OCI-LY1 (cell line): ENCODE results near the gene PTPN4.

ENCODE experiments used
- H2AFZ ChIP-seq: fragments of 200-600 bp; sonication (generic), shearing (Covaris generic); 2 replicates; pipeline ENCODE4 v1.6.0; 2014; ENCODE audit warnings: antibody characterized with exemption, mild to moderate bottlenecking, low read length
- H3F3A ChIP-seq: fragments of 200-600 bp; sonication (generic), shearing (Covaris generic); 2 replicates; pipeline ENCODE4 v1.6.0; 2014; ENCODE audit warnings: mild to moderate bottlenecking, antibody characterized with exemption, low read length, moderate library complexity; ENCODE audit not compliant: insufficient read depth
- H3K27ac ChIP-seq: fragments of 200-600 bp; sonication (generic); 2 replicates; pipeline ENCODE4 v1.5.1; 2014; ENCODE audit warnings: low read length, mixed run types, mild to moderate bottlenecking, low read depth; ENCODE audit not compliant: poor library complexity, severe bottlenecking
- H3K27me3 ChIP-seq: fragments of 200-600 bp; sonication (generic); 2 replicates; pipeline ENCODE4 v1.6.0; 2014; ENCODE audit warnings: antibody characterized with exemption, mild to moderate bottlenecking, low read length, moderate library complexity; ENCODE audit not compliant: insufficient read depth
- H3K36me3 ChIP-seq: fragments of 200-600 bp; sonication (generic); 2 replicates; pipeline ENCODE4 v1.6.1; 2014; ENCODE audit warnings: mild to moderate bottlenecking, antibody characterized with exemption, low read length, moderate library complexity, mixed read lengths; ENCODE audit not compliant: insufficient read depth
- H3K4me1 ChIP-seq: fragments of 200-600 bp; sonication (generic); 2 replicates; pipeline ENCODE4 v1.5.1; 2014; ENCODE audit warnings: mild to moderate bottlenecking, low read length, moderate library complexity; ENCODE audit not compliant: insufficient read depth, severe bottlenecking
- H3K4me2 ChIP-seq: fragments of 200-600 bp; sonication (generic), shearing (Covaris generic); 2 replicates; pipeline ENCODE4 v1.6.1; 2014; ENCODE audit warnings: low read length
- H3K4me3 ChIP-seq: fragments of 200-600 bp; sonication (generic); 2 replicates; pipeline ENCODE4 v1.5.1; 2014; ENCODE audit warnings: low read length, low read depth, mild to moderate bottlenecking, mixed read lengths; ENCODE audit not compliant: poor library complexity, severe bottlenecking
- H3K79me2 ChIP-seq: fragments of 200-600 bp; shearing (Covaris generic); 2 replicates; pipeline ENCODE4 v1.6.1; 2016; ENCODE audit warnings: mixed run types, low read length, mixed read lengths; ENCODE audit not compliant: insufficient read depth
- H3K9ac ChIP-seq: fragments of 200-600 bp; sonication (generic), shearing (Covaris generic); 2 replicates; pipeline ENCODE4 v1.6.1; 2014; ENCODE audit warnings: mild to moderate bottlenecking, low read length, mixed read lengths
- H3K9me2 ChIP-seq: fragments of 200-600 bp; sonication (generic), shearing (Covaris generic); 2 replicates; pipeline ENCODE4 v1.6.1; 2014; ENCODE audit warnings: low read depth, mild to moderate bottlenecking, low read length, mixed read lengths
- H3K9me3 ChIP-seq: fragments of 200-600 bp; shearing (Covaris generic); 2 replicates; pipeline ENCODE4 v1.6.1; 2014; ENCODE audit warnings: low read length, mixed read lengths
- H4K20me1 ChIP-seq: fragments of 200-600 bp; sonication (generic), shearing (Covaris generic); 2 replicates; pipeline ENCODE4 v1.6.0; 2016; ENCODE audit warnings: mild to moderate bottlenecking, low read length; ENCODE audit not compliant: insufficient read depth
- CTCF ChIP-seq: fragments of 200-600 bp; sonication (generic), shearing (Covaris generic); IDR thresholded peaks from 2 replicates; pipeline ENCODE4 v1.5.1; 2017; ENCODE audit warnings: mild to moderate bottlenecking, antibody characterized with exemption, low read length, moderate library complexity, mixed read lengths
- EZH2 ChIP-seq: fragments of 200-600 bp; sonication (generic), shearing (Covaris generic); IDR thresholded peaks from 2 replicates; pipeline ENCODE4 v1.8.0; 2017; ENCODE audit warnings: borderline replicate concordance, mixed run types, mild to moderate bottlenecking, antibody characterized with exemption, low read length, moderate library complexity, mixed read lengths

PTPN4 gene

DNA sequence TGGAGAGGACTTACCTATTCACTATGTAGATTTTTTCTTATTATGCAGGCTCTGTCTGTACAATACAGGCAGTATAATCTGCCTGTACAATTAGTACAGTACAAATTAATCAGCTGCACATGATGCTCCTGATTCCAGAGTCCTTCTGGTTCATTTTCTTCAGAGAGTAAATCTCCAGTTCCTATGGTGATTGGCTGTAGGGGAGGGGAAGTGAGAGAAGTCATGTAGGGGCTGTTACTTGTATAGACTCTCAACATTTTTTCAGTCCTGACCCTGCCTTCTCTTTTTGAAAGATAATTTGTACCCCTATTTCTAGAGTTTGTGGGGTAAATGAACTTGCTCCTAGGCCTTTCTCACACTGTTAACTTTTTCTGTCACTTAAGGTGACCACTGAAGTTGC lies 54.5 kb downstream of the PTPN4 start:
- Histone ChIP-seq H3K27me3 (no peaks in the 10 kb centered on the region), H3K4me2 (no peak overlapping the region), H3K4me1 (no peaks in the 10 kb centered on the region), H3K79me2 (no peaks in the 10 kb centered on the region), H3K9me3 (no peaks in the 10 kb centered on the region), H3F3A (no peaks in the 10 kb centered on the region), H4K20me1 (no peaks in the 10 kb centered on the region), H3K4me3 (no peak overlapping the region), H3K9ac (no peak overlapping the region), H3K36me3 (no peaks in the 10 kb centered on the region), H3K27ac (no peak overlapping the region), H2AFZ (no peak overlapping the region), H3K9me2 (no peaks in the 10 kb centered on the region)
- TF ChIP-seq EZH2 (no peak), CTCF (no peak)

DNA sequence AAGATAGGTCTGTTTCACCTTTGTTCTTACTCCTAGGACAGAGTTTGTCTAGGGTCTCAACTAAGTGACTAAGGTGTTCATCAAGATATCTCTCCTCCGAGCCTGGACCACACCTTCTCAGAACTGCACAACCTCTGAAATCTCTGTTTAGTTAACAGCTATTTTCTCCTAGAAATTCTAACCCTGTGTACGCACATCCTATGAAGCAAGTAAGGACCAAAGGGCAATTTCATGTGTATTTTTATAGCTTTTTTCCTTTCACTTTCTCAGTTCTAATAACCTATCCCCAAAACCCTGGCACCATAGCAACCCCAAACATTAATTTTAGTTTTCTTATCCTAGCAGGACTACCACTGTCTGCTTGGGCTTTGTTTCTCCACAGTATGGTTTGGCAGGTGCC lies 59.1 kb downstream of the PTPN4 start:
- Histone ChIP-seq H3K27me3 (no peaks in the 10 kb centered on the region), H3K9me2 (no peaks in the 10 kb centered on the region), H3K9me3 (no peaks in the 10 kb centered on the region), H3K79me2 (no peaks in the 10 kb centered on the region), H3K4me3 (no peak overlapping the region), H2AFZ (no peak overlapping the region), H3K27ac (no peak overlapping the region), H3K4me2 (no peak overlapping the region), H3F3A (no peaks in the 10 kb centered on the region), H3K4me1 (no peaks in the 10 kb centered on the region), H4K20me1 (no peaks in the 10 kb centered on the region), H3K9ac (no peak overlapping the region), H3K36me3 (no peaks in the 10 kb centered on the region)
- TF ChIP-seq CTCF: no peak
- no peak for TF ChIP-seq EZH2

GRCh38 chr2:119819846-119820245 lies 60.1 kb downstream of the PTPN4 start:
- Histone ChIP-seq H3K79me2 (no peaks in the 10 kb centered on the region), H3K27me3 (no peaks in the 10 kb centered on the region), H3K4me3 (no peak overlapping the region), H3K36me3 (no peaks in the 10 kb centered on the region), H3K9me3 (no peaks in the 10 kb centered on the region), H2AFZ (no peak overlapping the region), H4K20me1 (no peaks in the 10 kb centered on the region), H3K27ac (no peak overlapping the region), H3K9me2 (no peaks in the 10 kb centered on the region), H3K4me2 (no peak overlapping the region), H3K4me1 (no peaks in the 10 kb centered on the region), H3K9ac (no peak overlapping the region), H3F3A (no peaks in the 10 kb centered on the region)
- no peak for TF ChIP-seq EZH2
- no peak for TF ChIP-seq CTCF
